GM12801 (cell line): Measurements from ENCODE around the gene GGT5.

Source experiments
- TF ChIP-seq, protein P1 (sequence below): IDR thresholded peaks from one replicate; pipeline ENCODE4 v1.5.1; 2011; ENCODE audit warnings: control low read depth; ENCODE audit not compliant: insufficient read length; ENCODE audit errors: extremely low read depth

Gene GGT5

DNA sequence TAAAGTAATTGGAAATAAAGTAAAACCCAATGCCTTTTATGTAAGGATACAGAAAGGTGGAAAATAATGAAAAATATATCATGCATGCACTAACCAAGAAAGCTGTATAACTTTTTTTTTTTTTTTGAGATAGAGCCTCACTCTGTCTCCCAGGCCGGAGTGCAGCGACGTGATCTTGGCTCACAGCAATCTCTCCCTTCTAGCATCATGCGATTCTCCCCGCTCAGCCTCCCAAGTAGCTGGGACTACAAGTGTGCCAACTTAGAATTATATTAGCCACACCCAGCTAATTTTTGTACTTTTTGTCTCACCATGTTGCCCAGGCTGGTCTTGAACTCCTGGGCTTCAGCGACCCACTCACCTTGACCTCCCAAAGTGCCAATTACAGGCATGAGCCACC, 4.5 kb downstream of the GGT5 start:
- TF ChIP-seq, protein P1, sequence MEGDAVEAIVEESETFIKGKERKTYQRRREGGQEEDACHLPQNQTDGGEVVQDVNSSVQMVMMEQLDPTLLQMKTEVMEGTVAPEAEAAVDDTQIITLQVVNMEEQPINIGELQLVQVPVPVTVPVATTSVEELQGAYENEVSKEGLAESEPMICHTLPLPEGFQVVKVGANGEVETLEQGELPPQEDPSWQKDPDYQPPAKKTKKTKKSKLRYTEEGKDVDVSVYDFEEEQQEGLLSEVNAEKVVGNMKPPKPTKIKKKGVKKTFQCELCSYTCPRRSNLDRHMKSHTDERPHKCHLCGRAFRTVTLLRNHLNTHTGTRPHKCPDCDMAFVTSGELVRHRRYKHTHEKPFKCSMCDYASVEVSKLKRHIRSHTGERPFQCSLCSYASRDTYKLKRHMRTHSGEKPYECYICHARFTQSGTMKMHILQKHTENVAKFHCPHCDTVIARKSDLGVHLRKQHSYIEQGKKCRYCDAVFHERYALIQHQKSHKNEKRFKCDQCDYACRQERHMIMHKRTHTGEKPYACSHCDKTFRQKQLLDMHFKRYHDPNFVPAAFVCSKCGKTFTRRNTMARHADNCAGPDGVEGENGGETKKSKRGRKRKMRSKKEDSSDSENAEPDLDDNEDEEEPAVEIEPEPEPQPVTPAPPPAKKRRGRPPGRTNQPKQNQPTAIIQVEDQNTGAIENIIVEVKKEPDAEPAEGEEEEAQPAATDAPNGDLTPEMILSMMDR, result no peak

GRCh38 chr22:24236656-24237055, 8.2 kb downstream of the GGT5 start:
- TF ChIP-seq, protein P1, result no peak

GRCh38 chr22:24235315-24235714, 9.6 kb downstream of the GGT5 start:
- TF ChIP-seq, protein P1, result no peak

DNA sequence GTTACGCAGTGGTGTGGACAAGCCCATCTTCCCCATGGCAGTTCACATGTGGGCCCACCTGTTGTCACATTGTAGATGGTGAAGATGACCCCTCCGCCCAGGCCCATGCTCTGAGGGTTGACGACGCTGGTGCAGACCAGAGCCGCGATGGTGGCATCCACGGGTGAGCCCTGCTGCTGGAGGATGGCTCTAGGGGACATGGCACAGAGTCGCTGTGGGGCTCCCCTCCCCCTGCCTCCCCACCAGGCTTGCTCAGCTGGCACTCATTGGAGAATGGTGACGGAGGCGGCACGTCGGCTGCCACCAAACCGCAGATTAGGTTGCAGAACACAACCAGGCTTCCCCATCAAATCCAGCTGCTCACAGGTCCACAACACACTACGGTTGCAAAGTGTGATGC, 11.1 kb downstream of the GGT5 start:
- TF ChIP-seq, protein P1, result no peak

DNA sequence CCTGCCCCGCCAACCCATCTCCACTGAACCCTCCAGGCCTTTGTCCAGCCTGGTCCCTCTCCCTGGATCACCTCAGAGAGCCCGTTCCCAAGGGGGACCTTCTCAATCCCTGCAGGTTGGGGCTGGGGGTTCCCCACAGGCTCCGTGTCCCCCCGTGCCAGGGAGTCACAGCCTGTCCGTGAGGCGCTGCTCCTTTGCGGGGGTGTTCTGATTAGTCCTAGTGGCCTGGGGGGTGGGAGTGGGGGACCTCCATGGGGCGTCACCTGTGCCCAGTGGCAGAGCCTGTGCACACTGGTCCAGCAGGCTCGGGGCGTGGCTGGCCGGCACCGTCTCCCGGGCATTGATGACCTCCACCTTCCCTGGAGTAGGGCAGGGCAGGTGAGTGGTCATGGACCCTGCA, 11.6 kb downstream of the GGT5 start:
- TF ChIP-seq, protein P1, result no peak

- TF ChIP-seq, protein P1, result no peak
These were observed 12.2 kb downstream of the GGT5 start for GRCh38 chr22:24232725-24233124.

GRCh38 chr22:24232124-24232523, 12.8 kb downstream of the GGT5 start:
- TF ChIP-seq, protein P1, result no peak

DNA sequence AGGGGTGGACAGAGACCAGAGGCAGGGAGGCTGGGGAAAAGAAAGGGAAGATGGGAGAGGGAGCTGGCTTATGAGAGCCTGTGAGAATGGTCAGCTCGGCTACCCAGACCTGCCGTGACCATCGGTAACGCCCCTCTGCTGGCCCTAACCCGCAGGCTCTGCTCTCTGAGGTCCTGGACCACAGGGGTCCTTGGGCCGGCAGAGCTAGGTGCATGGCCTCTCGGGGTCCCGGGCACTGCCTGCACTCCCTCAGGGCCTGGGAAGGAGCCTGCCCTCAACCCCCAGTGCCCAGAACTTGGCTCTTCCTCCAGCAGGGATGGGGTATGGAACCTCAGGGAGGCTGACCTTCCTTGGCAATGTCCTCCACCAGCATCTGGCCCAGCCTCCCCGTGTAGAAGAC, 13.2 kb downstream of the GGT5 start:
- TF ChIP-seq, protein P1, result no peak
